ENCODE results near the gene SEMA4C.
A peak's percentile ranks its signal among the peaks of the same experiment; 100 is the strongest.

Gene SEMA4C, protein sequence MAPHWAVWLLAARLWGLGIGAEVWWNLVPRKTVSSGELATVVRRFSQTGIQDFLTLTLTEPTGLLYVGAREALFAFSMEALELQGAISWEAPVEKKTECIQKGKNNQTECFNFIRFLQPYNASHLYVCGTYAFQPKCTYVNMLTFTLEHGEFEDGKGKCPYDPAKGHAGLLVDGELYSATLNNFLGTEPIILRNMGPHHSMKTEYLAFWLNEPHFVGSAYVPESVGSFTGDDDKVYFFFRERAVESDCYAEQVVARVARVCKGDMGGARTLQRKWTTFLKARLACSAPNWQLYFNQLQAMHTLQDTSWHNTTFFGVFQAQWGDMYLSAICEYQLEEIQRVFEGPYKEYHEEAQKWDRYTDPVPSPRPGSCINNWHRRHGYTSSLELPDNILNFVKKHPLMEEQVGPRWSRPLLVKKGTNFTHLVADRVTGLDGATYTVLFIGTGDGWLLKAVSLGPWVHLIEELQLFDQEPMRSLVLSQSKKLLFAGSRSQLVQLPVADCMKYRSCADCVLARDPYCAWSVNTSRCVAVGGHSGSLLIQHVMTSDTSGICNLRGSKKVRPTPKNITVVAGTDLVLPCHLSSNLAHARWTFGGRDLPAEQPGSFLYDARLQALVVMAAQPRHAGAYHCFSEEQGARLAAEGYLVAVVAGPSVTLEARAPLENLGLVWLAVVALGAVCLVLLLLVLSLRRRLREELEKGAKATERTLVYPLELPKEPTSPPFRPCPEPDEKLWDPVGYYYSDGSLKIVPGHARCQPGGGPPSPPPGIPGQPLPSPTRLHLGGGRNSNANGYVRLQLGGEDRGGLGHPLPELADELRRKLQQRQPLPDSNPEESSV

DNA sequence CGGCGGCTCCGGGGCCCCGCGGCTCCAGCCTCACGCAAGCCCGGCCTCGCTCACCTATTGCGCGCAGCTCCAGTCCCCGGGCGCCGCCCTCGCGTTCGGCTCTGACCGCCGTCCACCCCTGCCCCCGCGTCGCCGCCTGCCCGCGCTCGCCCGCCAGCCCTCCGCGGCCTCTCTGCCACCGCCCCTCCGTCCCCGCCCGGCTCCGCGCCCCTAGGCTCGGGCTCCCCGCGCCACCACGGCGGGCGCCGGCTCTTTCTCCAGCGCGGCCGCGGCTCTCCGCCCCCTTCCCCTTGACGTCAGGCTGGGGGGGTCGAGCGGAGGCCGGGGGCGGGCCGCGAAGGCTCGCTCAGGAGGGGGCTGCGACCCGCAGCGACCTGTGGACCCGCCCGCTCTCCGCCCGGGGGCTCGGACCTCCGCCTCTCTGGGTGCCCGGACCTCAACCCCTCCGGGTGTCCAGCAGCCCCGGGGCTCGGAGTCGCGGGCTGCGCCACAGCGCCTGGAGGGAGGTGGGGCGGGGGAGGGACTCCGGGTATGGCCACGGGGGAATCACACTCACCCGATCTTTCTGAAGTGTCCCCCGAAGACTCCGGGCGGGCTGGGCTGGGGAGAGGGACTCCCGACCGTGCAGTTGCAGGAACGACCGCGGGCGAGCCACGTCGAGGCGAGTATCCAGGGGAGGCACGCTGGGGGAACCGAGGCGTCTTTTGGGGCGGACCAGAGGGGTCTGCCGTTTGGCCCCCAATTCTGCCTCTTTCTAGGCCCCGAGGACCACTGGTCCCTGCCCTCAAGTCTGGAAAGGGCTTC is at the start of gene SEMA4C:
SEMA4C (minus strand) TSS at position 259 of the 804 bp plus-strand sequence. CDS start 2,194 bp downstream, outside the sequence.
- Histone ChIP-seq H3K4me3 (ENCODE audit: low read length) (peak within 1 kb of the TSS; percentile 71), H3K9me3 (ENCODE audit: control insufficient read depth, low read depth, low read length) (no peaks in the 10 kb centered on the region), H3K27ac (ENCODE audit: low read length) (peak within 1 kb of the TSS; percentile 91), H3K36me3 (ENCODE audit: control insufficient read depth, low read depth, low read length) (peaks cover 21% of the 10 kb centered on the region), H3K9ac (ENCODE audit: low read length) (peak within 1 kb of the TSS; percentile 95), H3K4me1 (ENCODE audit: control insufficient read depth, low read depth, low read length) (peaks cover 28% of the 10 kb centered on the region), H3K27me3 (ENCODE audit: control insufficient read depth, insufficient read depth, low read length) (peaks cover 9% of the 10 kb centered on the region)

DNA sequence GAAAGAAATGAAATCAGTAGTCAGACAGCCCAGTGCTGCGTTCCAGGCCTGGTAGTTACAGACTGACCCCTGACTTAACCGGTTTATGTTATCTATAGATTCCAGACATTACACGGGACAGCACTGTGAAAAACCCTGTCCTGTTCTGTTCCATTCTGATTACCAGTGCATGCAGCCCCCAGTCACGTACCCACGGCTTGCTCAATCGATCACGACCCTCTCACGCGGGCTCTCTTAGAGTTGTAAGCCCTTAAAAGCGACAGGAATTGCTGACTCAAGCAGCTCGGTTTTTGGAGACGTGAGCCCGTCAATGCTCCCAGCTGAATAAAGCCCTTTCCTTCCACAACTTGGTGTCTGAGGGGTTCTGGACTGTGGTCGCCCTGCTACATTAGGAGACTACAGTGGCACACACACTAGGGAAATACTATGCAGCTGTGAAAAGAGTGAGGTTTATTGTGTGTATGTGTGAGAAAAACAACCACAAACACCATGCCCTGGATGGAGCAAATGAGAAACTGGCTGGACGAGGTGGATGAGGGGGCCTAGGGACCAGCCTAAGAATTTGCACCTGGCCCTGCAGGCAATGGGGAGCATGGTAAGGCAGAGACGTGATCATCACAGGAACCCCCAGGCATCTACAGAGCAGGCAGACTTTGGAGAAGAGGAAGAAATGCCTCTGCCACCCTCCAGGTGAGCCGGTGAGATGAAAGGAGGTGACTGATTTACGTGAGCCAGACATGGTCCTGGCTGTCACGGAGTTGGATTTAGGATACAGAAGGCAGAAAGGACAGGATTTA is 49.1 kb upstream of the SEMA4C start:
- Histone ChIP-seq H3K4me1 (ENCODE audit: control insufficient read depth, low read depth, low read length) (peaks cover 6% of the 10 kb centered on the region), H3K4me3 (ENCODE audit: low read length) (no peak overlapping the region), H3K36me3 (ENCODE audit: control insufficient read depth, low read depth, low read length) (no peaks in the 10 kb centered on the region), H3K9me3 (ENCODE audit: control insufficient read depth, low read depth, low read length) (no peaks in the 10 kb centered on the region), H3K27me3 (ENCODE audit: control insufficient read depth, insufficient read depth, low read length) (peaks cover 3% of the 10 kb centered on the region), H3K9ac (ENCODE audit: low read length) (no peak overlapping the region), H3K27ac (ENCODE audit: low read length) (no peak overlapping the region)

DNA sequence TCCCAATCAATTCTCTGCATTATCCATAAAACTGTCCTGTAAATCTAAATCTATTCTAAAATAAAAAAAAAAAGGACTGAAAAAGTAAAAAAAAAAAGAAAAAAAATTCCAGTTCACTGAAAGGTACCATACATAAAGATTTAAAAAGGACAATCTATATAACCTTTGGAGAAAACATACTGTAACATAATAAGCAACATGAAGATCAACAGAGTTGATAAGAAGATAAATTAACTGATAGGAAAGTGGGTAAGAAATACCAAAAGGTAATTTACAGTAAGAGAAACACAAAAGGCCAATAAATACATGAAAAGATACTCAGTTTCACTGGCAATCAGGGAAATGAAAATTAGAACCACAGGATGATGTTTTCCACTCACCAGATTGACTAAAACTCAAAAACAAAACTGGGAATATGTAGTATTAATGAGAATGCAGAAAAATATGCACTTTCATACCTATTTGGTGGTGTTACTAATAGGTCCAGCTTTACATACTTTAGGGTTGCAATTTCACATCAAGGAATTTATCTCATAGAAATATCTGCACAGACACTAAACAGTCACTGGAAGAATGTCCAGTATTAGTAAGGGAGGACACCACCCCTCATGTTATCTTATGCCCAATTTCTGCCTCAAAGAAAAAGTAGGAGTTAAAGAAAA is 48.3 kb upstream of the SEMA4C start:
- Histone ChIP-seq H3K27me3 (ENCODE audit: control insufficient read depth, insufficient read depth, low read length) (peaks cover 3% of the 10 kb centered on the region), H3K36me3 (ENCODE audit: control insufficient read depth, low read depth, low read length) (no peaks in the 10 kb centered on the region), H3K27ac (ENCODE audit: low read length) (no peak overlapping the region), H3K4me1 (ENCODE audit: control insufficient read depth, low read depth, low read length) (peaks cover 6% of the 10 kb centered on the region), H3K4me3 (ENCODE audit: low read length) (no peak overlapping the region), H3K9ac (ENCODE audit: low read length) (no peak overlapping the region), H3K9me3 (ENCODE audit: control insufficient read depth, low read depth, low read length) (no peaks in the 10 kb centered on the region)

DNA sequence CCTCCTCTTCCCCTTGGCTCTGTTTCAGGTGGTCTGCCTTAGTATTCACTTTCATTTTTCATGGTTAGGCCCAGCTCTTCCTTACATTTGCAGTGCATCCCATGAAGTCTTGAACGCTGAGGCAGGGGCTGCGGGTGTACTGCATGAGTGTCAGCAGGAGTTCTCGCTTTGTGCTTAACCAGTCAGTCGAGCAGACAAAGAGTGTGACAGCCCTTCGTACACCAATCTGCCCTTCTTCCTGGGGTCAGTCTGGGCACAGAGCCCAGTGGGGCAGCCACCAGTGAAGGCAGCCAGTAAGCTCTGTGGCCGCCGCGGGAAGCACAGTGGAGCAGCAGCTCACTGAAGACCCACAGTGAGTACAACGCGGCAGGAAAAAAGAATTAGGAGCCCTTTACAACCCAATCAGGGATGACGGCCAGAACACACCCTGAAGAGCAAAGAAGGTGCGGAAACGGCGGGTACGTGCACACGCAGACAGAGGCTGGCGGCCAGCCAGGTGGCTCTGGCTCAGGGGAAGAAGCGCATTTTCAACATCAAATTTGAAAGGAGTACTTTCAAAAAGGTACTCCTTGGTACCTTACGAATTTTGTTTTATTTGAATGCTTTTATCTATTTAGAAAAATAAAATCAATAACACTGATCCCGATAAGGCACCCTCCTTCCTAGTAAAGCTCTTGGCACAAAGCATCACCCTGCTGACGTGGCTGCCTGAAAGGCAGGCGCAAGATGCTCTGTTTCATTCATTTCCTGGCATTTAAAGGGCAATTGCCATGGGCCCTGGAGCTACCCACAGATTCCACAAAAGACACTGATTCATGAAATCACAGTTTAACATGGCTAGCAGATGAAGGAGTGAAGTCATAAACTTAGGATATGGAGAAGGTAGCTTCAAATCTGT is 47.0 kb upstream of the SEMA4C start:
- Histone ChIP-seq H3K36me3 (ENCODE audit: control insufficient read depth, low read depth, low read length) (no peaks in the 10 kb centered on the region), H3K27ac (ENCODE audit: low read length) (no peak overlapping the region), H3K27me3 (ENCODE audit: control insufficient read depth, insufficient read depth, low read length) (peaks cover 3% of the 10 kb centered on the region), H3K4me1 (ENCODE audit: control insufficient read depth, low read depth, low read length) (peaks cover 9% of the 10 kb centered on the region), H3K9ac (ENCODE audit: low read length) (no peak overlapping the region), H3K4me3 (ENCODE audit: low read length) (no peak overlapping the region), H3K9me3 (ENCODE audit: control insufficient read depth, low read depth, low read length) (no peaks in the 10 kb centered on the region)

DNA sequence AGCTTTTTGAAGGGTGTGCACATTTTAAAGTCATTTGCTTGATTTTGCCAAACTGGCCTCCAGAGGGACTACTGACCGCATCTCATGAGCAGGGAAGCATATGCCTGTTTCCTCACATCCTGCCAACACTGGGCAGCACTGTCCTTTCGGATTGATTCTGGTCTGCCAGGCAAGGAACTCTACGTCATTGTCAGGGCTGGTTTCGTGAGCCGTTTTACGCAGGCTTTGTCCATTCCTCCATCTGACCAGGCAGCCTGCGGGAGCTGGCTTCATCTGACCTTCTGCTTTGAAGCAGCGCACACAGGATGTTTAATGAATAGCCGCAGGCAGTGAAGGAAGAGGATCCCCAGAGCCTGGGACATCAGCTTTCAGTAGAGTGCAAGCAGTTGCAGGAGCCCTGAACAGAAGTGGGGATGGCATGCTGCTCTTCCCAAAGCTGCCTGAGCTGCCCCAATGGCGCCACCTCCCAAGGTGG is 46.3 kb upstream of the SEMA4C start:
- H3K4me1 ChIP-seq (ENCODE audit: control insufficient read depth, low read depth, low read length) = peaks cover 10% of the 10 kb centered on the region
- H3K27ac ChIP-seq (ENCODE audit: low read length) = no peak overlapping the region
- no peak overlapping the region for H3K4me3 ChIP-seq (ENCODE audit: low read length)
- no peaks in the 10 kb centered on the region for H3K36me3 ChIP-seq (ENCODE audit: control insufficient read depth, low read depth, low read length)
- no peak overlapping the region for H3K9ac ChIP-seq (ENCODE audit: low read length)
- H3K9me3 ChIP-seq (ENCODE audit: control insufficient read depth, low read depth, low read length) = no peaks in the 10 kb centered on the region
- peaks cover 3% of the 10 kb centered on the region for H3K27me3 ChIP-seq (ENCODE audit: control insufficient read depth, insufficient read depth, low read length)

DNA sequence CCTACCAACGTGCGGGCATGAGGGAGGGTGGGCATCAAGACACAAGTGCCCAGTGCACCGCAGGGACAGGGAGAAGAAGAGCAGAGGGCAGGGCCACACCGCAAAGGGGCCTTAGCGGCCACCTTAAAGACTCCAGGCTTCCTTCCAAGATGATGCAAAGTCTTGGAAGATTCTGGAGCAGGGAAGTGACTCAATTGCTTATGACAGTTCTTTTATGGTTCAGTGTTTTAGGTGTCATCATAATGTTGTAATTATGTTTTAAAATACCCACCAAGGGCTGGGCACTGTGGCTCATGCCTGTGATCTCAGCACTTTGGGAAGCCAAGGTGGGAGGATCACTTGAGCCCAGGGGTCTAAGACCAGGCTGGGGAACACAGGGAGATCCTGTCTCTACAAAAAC is 44.5 kb upstream of the SEMA4C start:
- H3K27me3 ChIP-seq (ENCODE audit: control insufficient read depth, insufficient read depth, low read length) = no peaks in the 10 kb centered on the region

DNA sequence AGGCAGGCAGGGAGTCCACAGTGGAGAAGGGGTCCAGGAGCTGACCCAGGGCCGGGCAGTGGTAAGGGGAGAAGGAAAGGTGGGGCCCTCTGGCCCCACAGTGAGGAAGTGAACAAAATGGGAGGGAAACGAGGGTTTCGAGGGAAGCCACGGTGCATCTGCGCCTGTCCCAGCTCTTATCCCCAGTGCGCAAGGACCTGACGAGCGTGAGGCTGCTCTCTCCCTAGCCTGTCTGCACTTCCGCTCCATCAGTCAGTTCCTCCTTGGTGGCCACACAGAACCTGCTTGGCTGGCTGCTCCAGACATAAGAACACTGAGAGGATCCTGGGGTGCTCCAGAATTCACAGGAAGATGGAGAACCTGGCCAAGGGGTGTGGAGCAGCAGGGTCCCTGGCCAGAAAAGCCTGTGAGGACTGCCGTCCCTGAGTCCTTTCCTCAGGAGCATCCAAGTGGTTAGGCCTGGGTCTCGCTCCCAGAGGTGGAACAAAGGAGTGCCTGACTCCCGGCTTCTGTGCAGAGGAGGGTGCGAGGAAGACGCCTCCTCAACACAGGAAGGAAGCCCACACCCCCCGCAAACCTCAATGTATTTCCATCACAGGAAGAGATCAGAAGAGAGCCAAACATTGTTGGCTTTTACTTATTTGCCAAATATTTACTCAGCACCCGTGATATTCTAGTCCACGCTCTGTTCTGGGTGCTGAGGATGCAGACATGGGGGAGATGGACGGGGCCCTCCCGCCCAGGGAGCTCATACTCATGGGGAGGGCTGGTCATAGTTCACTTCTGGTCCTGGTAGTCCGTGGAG is 43.7 kb upstream of the SEMA4C start:
- H3K36me3 ChIP-seq (ENCODE audit: control insufficient read depth, low read depth, low read length) = no peaks in the 10 kb centered on the region
- peaks cover 8% of the 10 kb centered on the region for H3K4me1 ChIP-seq (ENCODE audit: control insufficient read depth, low read depth, low read length)
- H3K4me3 ChIP-seq (ENCODE audit: low read length) = no peak overlapping the region
- H3K27ac ChIP-seq (ENCODE audit: low read length) = no peak overlapping the region
- no peaks in the 10 kb centered on the region for H3K9me3 ChIP-seq (ENCODE audit: control insufficient read depth, low read depth, low read length)
- no peaks in the 10 kb centered on the region for H3K27me3 ChIP-seq (ENCODE audit: control insufficient read depth, insufficient read depth, low read length)
- H3K9ac ChIP-seq (ENCODE audit: low read length) = no peak overlapping the region

More for the DNA sequence above, 44.5 kb upstream of the SEMA4C start:
- no peak overlapping the region for H3K27ac ChIP-seq (ENCODE audit: low read length)
- no peaks in the 10 kb centered on the region for H3K9me3 ChIP-seq (ENCODE audit: control insufficient read depth, low read depth, low read length)
- H3K36me3 ChIP-seq (ENCODE audit: control insufficient read depth, low read depth, low read length) = no peaks in the 10 kb centered on the region
- no peak overlapping the region for H3K9ac ChIP-seq (ENCODE audit: low read length)
- no peak overlapping the region for H3K4me3 ChIP-seq (ENCODE audit: low read length)
- H3K4me1 ChIP-seq (ENCODE audit: control insufficient read depth, low read depth, low read length) = peaks cover 8% of the 10 kb centered on the region

DNA sequence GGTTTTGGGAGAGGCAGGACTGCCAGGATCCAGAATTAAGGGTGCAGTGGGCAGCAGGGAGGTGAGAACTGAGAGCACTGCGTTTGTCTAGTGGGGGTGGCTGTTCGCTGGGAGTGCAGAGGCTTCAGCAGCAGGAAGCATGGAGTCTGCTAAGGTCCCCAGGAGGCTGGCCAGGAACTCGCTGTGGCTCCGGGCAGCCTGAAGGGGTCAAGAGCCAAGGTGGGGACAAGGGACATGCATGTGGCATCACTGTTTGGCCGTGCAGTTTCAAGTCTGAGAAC is 43.2 kb upstream of the SEMA4C start:
- no peak overlapping the region for H3K9ac ChIP-seq (ENCODE audit: low read length)
- no peak overlapping the region for H3K27ac ChIP-seq (ENCODE audit: low read length)
- no peaks in the 10 kb centered on the region for H3K27me3 ChIP-seq (ENCODE audit: control insufficient read depth, insufficient read depth, low read length)
- no peaks in the 10 kb centered on the region for H3K9me3 ChIP-seq (ENCODE audit: control insufficient read depth, low read depth, low read length)
- H3K36me3 ChIP-seq (ENCODE audit: control insufficient read depth, low read depth, low read length) = no peaks in the 10 kb centered on the region
- peaks cover 8% of the 10 kb centered on the region for H3K4me1 ChIP-seq (ENCODE audit: control insufficient read depth, low read depth, low read length)
- no peak overlapping the region for H3K4me3 ChIP-seq (ENCODE audit: low read length)

DNA sequence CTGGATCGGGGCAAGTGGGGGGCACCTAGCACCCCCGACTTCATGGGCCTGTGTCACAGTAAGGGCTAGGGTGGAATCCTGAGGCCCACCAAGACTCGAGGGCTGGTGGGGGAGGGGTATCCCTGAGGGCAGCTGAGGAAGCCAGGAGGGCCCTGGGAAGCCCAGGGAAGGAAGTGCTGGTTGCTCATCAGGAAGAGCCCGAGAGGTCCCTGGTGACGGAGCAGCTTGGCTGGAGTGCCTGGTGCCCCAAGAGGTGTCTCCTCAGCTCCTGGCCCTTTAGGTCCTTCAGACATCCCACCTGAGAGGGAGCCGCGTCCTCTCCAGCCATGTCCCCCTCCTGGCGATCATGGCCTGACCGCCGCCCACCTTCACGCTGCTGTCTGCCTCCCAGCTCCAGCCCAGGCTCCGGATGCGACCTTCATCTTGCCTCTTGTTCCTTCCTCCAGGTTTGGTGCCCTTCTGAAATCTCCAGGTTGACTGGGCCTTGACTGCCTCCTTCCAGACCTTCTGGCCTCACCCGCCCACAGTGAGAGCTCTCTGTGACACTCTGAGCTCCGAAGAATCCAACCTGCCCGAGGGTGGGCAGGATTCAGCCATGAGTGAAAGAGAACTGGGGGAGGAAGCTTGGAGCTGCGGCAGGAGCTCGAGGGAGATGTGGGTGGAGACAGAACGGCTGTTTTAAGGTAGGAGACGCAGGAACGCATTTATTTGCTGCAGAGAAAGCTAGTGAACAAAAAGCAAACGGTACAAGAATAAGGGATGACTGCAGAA is 42.7 kb upstream of the SEMA4C start:
- H3K27ac ChIP-seq (ENCODE audit: low read length) = no peak overlapping the region
- no peaks in the 10 kb centered on the region for H3K27me3 ChIP-seq (ENCODE audit: control insufficient read depth, insufficient read depth, low read length)
- peaks cover 14% of the 10 kb centered on the region for H3K4me1 ChIP-seq (ENCODE audit: control insufficient read depth, low read depth, low read length)
- H3K9ac ChIP-seq (ENCODE audit: low read length) = no peak overlapping the region
- H3K36me3 ChIP-seq (ENCODE audit: control insufficient read depth, low read depth, low read length) = no peaks in the 10 kb centered on the region
- H3K4me3 ChIP-seq (ENCODE audit: low read length) = no peak overlapping the region
- no peaks in the 10 kb centered on the region for H3K9me3 ChIP-seq (ENCODE audit: control insufficient read depth, low read depth, low read length)
